Muscle layer of colon (tissue), 2 donors: ENCODE data around the gene RETREG1.

ENCODE experiments used
- H3K27ac ChIP-seq: one replicate; pipeline ENCODE4 v1.7.0; 2013; ENCODE audit warnings: low read depth, mild to moderate bottlenecking, low read length, moderate library complexity
- H3K27me3 ChIP-seq, 2 donors: one replicate each; pipeline ENCODE4 v1.7.0; 2013; ENCODE audit warnings: low read length in 2 of 2, mild to moderate bottlenecking in 2 of 2; ENCODE audit not compliant: insufficient read depth in 2 of 2, control insufficient read depth in 1 of 2
- H3K36me3 ChIP-seq: one replicate; pipeline ENCODE4 v1.7.0; 2013; ENCODE audit warnings: mild to moderate bottlenecking, low read length; ENCODE audit not compliant: insufficient read depth
- H3K4me1 ChIP-seq: one replicate; pipeline ENCODE4 v1.7.0; 2013; ENCODE audit warnings: mild to moderate bottlenecking, low read length; ENCODE audit not compliant: insufficient read depth
- H3K4me3 ChIP-seq, 2 donors: one replicate each; pipeline ENCODE4 v1.7.0; 2013; ENCODE audit warnings: low read length in 2 of 2, low read depth in 1 of 2, mild to moderate bottlenecking in 1 of 2, moderate library complexity in 1 of 2
- H3K9ac ChIP-seq: one replicate; pipeline ENCODE4 v1.7.0; 2013; ENCODE audit warnings: low read length
- H3K9me3 ChIP-seq: one replicate; pipeline ENCODE4 v1.7.0; 2013; ENCODE audit warnings: mild to moderate bottlenecking, low read length
- donor health status: abdominal sarcoma.
- donor health status: Adenocarcinoma of cecum.

RETREG1 gene

GRCh38 chr5:16536246-16536645 is 80.6 kb downstream of the RETREG1 start:
- no peak overlapping the region for H3K9ac ChIP-seq
- no peaks in the 10 kb centered on the region for H3K36me3 ChIP-seq
- H3K4me1 ChIP-seq = peaks cover 4% of the 10 kb centered on the region
- no peaks in the 10 kb centered on the region for H3K27me3 ChIP-seq
- no peak overlapping the region for H3K4me3 ChIP-seq
- H3K9me3 ChIP-seq = no peaks in the 10 kb centered on the region
- H3K27ac ChIP-seq = no peak overlapping the region

- Histone ChIP-seq H3K36me3 (no peaks in the 10 kb centered on the region), H3K9ac (no peak overlapping the region), H3K4me3 (no peak overlapping the region), H3K27ac (no peak overlapping the region), H3K4me1 (peaks cover 1% of the 10 kb centered on the region), H3K9me3 (no peaks in the 10 kb centered on the region), H3K27me3 (no peaks in the 10 kb centered on the region)
Measured at GRCh38 chr5:16534280-16534679, 82.5 kb downstream of the RETREG1 start.

GRCh38 chr5:16531063-16531648 is 85.6 kb downstream of the RETREG1 start:
- H3K27ac ChIP-seq = no peak overlapping the region
- no peaks in the 10 kb centered on the region for H3K4me1 ChIP-seq
- H3K4me3 ChIP-seq = no peak overlapping the region
- H3K36me3 ChIP-seq = no peaks in the 10 kb centered on the region
- no peaks in the 10 kb centered on the region for H3K9me3 ChIP-seq
- H3K27me3 ChIP-seq = no peaks in the 10 kb centered on the region
- H3K9ac ChIP-seq = no peak overlapping the region

- H3K36me3 ChIP-seq = no peaks in the 10 kb centered on the region
- H3K4me1 ChIP-seq = no peaks in the 10 kb centered on the region
- H3K27me3 ChIP-seq = no peaks in the 10 kb centered on the region
- H3K9ac ChIP-seq = no peak overlapping the region
- no peaks in the 10 kb centered on the region for H3K9me3 ChIP-seq
- no peak overlapping the region for H3K4me3 ChIP-seq
- H3K27ac ChIP-seq = no peak overlapping the region
Measured at GRCh38 chr5:16529306-16529705, 87.5 kb downstream of the RETREG1 start.

GRCh38 chr5:16528382-16529110 is 88.3 kb downstream of the RETREG1 start:
- no peak overlapping the region for H3K9ac ChIP-seq
- H3K9me3 ChIP-seq = no peaks in the 10 kb centered on the region
- no peak overlapping the region for H3K27ac ChIP-seq
- H3K4me3 ChIP-seq = no peak overlapping the region
- no peaks in the 10 kb centered on the region for H3K4me1 ChIP-seq
- H3K36me3 ChIP-seq = no peaks in the 10 kb centered on the region
- H3K27me3 ChIP-seq = no peaks in the 10 kb centered on the region

- H3K9ac ChIP-seq = no peak overlapping the region
- no peaks in the 10 kb centered on the region for H3K9me3 ChIP-seq
- H3K4me1 ChIP-seq = no peaks in the 10 kb centered on the region
- no peak overlapping the region for H3K27ac ChIP-seq
- H3K36me3 ChIP-seq = no peaks in the 10 kb centered on the region
- H3K4me3 ChIP-seq = no peak overlapping the region
- no peaks in the 10 kb centered on the region for H3K27me3 ChIP-seq
Measured at GRCh38 chr5:16525651-16526050, 91.1 kb downstream of the RETREG1 start.

GRCh38 chr5:16524286-16524685 is 92.5 kb downstream of the RETREG1 start:
- H3K4me1 ChIP-seq = no peaks in the 10 kb centered on the region
- no peak overlapping the region for H3K9ac ChIP-seq
- H3K27ac ChIP-seq = no peak overlapping the region
- no peak overlapping the region for H3K4me3 ChIP-seq
- H3K27me3 ChIP-seq = no peaks in the 10 kb centered on the region
- H3K9me3 ChIP-seq = no peaks in the 10 kb centered on the region
- H3K36me3 ChIP-seq = no peaks in the 10 kb centered on the region

- no peak overlapping the region for H3K9ac ChIP-seq
- H3K36me3 ChIP-seq = no peaks in the 10 kb centered on the region
- H3K27ac ChIP-seq = no peak overlapping the region
- H3K9me3 ChIP-seq = no peaks in the 10 kb centered on the region
- no peaks in the 10 kb centered on the region for H3K27me3 ChIP-seq
- H3K4me1 ChIP-seq = no peaks in the 10 kb centered on the region
- H3K4me3 ChIP-seq = no peak overlapping the region
Measured at GRCh38 chr5:16521521-16522483, 95.0 kb downstream of the RETREG1 start.

GRCh38 chr5:16520841-16521240 is 96.0 kb downstream of the RETREG1 start:
- no peaks in the 10 kb centered on the region for H3K27me3 ChIP-seq
- H3K36me3 ChIP-seq = no peaks in the 10 kb centered on the region
- no peak overlapping the region for H3K27ac ChIP-seq
- no peaks in the 10 kb centered on the region for H3K4me1 ChIP-seq
- no peaks in the 10 kb centered on the region for H3K9me3 ChIP-seq
- H3K9ac ChIP-seq = no peak overlapping the region
- no peak overlapping the region for H3K4me3 ChIP-seq

- Histone ChIP-seq H3K36me3 (no peaks in the 10 kb centered on the region), H3K4me1 (no peaks in the 10 kb centered on the region), H3K9ac (no peak overlapping the region), H3K27me3 (no peaks in the 10 kb centered on the region), H3K9me3 (no peaks in the 10 kb centered on the region), H3K4me3 (no peak overlapping the region), H3K27ac (no peak overlapping the region)
Measured at GRCh38 chr5:16519435-16519834, 97.4 kb downstream of the RETREG1 start.

GRCh38 chr5:16518606-16519005 is 98.2 kb downstream of the RETREG1 start:
- Histone ChIP-seq H3K9ac (no peak overlapping the region), H3K9me3 (no peaks in the 10 kb centered on the region), H3K27ac (no peak overlapping the region), H3K27me3 (no peaks in the 10 kb centered on the region), H3K4me3 (no peak overlapping the region), H3K4me1 (no peaks in the 10 kb centered on the region), H3K36me3 (no peaks in the 10 kb centered on the region)
